RWPE1 (cell line): Measurements from ENCODE around the gene VRK2.
"Not testable (repeated sequence)": the region's sequence is repeated elsewhere in the genome, so short reads cannot be mapped to it uniquely, and the experiment has no call there.

Experiments used
- CTCF ChIA-PET: fragments of 350-600 bp; sonication (Branson Sonifier 250); formaldehyde crosslinking; extraction: SDS; loops from one replicate; lab custom pipeline; 2021; lab: Yijun Ruan, JAX
- POLR2A ChIA-PET: fragments of 400-600 bp; formaldehyde crosslinking; extraction: SDS; loops from one replicate; lab custom pipeline; 2020; ENCODE audit warnings: antibody characterized with exemption; ENCODE audit not compliant: low non-redundant PET; lab: Yijun Ruan, JAX
- DNase-seq: peaks from one replicate; pipeline ENCODE4 v3.0.0; 2012; ENCODE audit warnings: low spot score
- H3K27ac ChIP-seq: fragments of 450-650 bp; 2 replicates; pipeline ENCODE4 v1.5.1; 2017
- CTCF ChIP-seq: fragments of 450-650 bp; conservative IDR thresholded peaks from 2 replicates; pipeline ENCODE4 v1.5.1; 2017; ENCODE audit warnings: low read depth, mild to moderate bottlenecking

The VRK2 gene

GRCh38 chr2:58177187-58177586 is 130.6 kb downstream of the VRK2 start:
- DNase-seq, H3K27ac ChIP-seq, CTCF ChIA-PET, POLR2A ChIA-PET: not testable (repeated sequence)

GRCh38 chr2:58180175-58180574 is 133.6 kb downstream of the VRK2 start:
- H3K27ac ChIP-seq, DNase-seq, POLR2A ChIA-PET: not testable (repeated sequence)
- CTCF ChIA-PET, result interaction anchor here (0.5 kb wide), 1 partner anchor 43 kb away, joined by 4 read pairs; no protein-coding TSS in a partner anchor

- POLR2A ChIA-PET, result no interaction called here
- TF ChIP-seq CTCF, result no peak
- CTCF ChIA-PET, result no interaction called here
- no peak overlapping the region for H3K27ac ChIP-seq
- no peak for DNase-seq
Observed at GRCh38 chr2:58180635-58181034, 134.0 kb downstream of the VRK2 start.

- CTCF ChIA-PET, result no interaction called here
- POLR2A ChIA-PET, result no interaction called here
- DNase-seq, result peak; percentile 0
- H3K27ac ChIP-seq, result no peak overlapping the region
- no peak for TF ChIP-seq CTCF
Observed at GRCh38 chr2:58182527-58182926, 135.9 kb downstream of the VRK2 start.

- POLR2A ChIA-PET, result no interaction called here
- no peak for TF ChIP-seq CTCF
- CTCF ChIA-PET, result no interaction called here
- DNase-seq, result no peak
- H3K27ac ChIP-seq, result no peak overlapping the region
Observed at GRCh38 chr2:58186501-58186900, 139.9 kb downstream of the VRK2 start.

GRCh38 chr2:58187022-58187421 is 140.4 kb downstream of the VRK2 start:
- DNase-seq, CTCF ChIA-PET, POLR2A ChIA-PET, H3K27ac ChIP-seq: not testable (repeated sequence)

- H3K27ac ChIP-seq, result no peak overlapping the region
- CTCF ChIA-PET, result interaction anchor here (0.6 kb wide), 1 partner anchor 388 kb away, joined by 3 read pairs; no protein-coding TSS in a partner anchor
- no peak for TF ChIP-seq CTCF
- POLR2A ChIA-PET, result no interaction called here
- DNase-seq, result no peak
Observed at GRCh38 chr2:58194458-58194857, 147.9 kb downstream of the VRK2 start.

GRCh38 chr2:58195662-58196061 is 149.1 kb downstream of the VRK2 start:
- H3K27ac ChIP-seq, result no peak overlapping the region
- TF ChIP-seq CTCF, result no peak
- ChIA-PET POLR2A (no interaction called here), CTCF (no interaction called here)
- DNase-seq, result no peak
